Activated CD4-positive, alpha-beta T cell treated with anti-CD3 and anti-CD28 coated beads, Interleukin-2, Interleukin-4, amounts not matched to agents 100 ng/mL and 50 ng/mL, durations not matched to agents 16 hours and 8 hours (primary cell): ENCODE measurements around the gene FNBP1.
"Not testable (repeated sequence)": the region's sequence is repeated elsewhere in the genome, so short reads cannot be mapped to it uniquely, and the experiment has no call there.

Experiments
- DNase-seq: peaks from one replicate; pipeline ENCODE4 v3.0.0-alpha.2; 2020; ENCODE audit warnings: low spot score

Gene FNBP1

DNA sequence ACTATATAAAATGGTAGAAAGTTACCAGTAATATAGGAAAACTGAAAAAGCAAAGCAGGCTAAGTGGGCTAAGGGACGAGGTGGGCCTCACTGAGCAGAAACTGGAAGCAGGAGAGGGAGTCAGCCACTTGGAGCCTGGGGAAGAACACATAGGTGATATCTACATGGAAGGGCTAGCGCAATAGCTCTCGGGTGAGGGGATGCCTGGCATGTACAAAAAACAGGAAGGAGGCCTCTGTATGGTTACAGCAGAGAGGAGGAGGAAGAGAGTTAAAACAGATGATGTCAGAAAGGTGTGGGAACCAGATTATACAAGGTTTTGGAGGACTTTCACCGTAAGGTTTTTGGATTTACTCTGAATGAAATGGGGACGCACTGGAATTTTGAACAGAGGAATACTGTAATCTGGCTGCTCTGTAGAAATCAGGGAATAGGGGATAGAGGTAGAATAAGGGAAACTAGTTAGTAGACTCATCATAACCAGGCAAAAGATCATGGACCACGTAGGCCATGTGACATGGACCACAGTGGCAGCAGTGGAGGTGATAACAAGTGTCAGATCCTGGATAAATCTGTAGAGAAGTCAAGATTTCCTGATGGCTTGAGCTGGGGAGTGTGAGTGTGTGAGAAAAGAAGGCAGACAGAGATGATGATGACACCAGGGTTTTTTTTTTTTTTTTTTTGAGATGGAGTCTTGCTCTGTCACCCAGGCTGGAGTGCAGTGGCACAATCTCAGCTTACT lies 52.5 kb downstream of the FNBP1 start:
- no peak for DNase-seq

GRCh38 chr9:129989740-129990139 lies 53.2 kb downstream of the FNBP1 start:
- no peak for DNase-seq

GRCh38 chr9:129989362-129989708 lies 53.7 kb downstream of the FNBP1 start:
- DNase-seq = no peak

- DNase-seq = no peak
Measured at GRCh38 chr9:129988607-129989361, 54.2 kb downstream of the FNBP1 start.

DNA sequence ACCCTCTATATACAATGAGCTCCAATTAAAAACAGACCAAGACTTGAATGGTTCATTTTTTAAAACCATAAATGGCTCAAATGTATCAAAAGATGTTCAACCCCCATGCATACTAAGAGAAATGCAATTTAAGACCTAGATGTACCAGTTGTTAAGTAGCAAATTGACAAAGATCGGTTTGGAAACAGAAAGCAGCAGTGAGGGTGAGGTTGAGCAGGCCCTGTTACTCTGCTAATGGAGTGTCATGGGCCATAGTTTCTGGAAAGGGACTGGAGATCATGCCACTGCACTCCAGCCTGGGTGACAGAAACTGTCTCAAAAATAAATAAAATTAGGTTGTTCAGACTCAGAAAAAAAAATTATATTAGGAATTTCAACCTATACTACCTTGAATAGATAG lies 55.0 kb downstream of the FNBP1 start:
- no peak for DNase-seq

GRCh38 chr9:129987047-129987446 lies 55.9 kb downstream of the FNBP1 start:
- DNase-seq = peak; percentile 62

DNA sequence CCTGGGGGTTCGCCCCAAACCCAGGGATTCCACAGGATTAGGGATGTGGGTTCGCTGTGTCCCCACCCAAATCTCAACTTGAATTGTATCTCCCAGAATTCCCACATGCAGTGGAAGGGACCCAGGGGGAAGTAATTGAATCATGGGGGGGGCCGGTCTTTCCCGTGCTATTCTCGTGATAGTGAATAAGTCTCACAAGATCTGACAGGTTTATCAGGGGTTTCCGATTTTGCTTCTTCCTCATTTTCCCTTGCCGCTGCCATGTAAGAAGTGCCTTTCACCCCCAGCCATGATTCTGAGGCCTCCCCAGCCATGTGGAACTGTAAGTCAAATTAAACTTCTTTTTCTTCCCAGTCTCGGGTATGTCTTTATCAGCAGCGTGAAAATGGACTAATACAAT lies 58.4 kb downstream of the FNBP1 start:
- DNase-seq = not testable (repeated sequence)

DNA sequence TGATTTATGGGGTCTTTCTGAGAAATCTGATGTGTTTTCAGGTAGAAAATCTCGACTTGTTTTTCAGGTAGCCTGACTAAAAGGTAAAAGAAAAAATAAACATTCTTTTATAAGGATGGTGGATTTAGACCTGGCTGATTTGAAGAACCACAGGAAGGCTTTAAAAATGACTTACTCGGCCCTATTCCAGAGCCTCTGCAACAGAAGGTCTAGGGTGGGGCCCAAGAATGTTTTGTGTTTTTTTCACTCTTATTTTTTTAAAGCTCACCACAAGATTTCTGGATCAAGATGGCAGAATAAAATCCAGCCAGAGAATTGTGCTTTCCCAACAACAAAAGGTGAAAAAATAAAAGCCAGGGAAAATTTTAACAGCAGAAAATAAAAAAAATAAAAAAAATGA lies 59.1 kb downstream of the FNBP1 start:
- no peak for DNase-seq

- DNase-seq = no peak
Measured at GRCh38 chr9:129981180-129981907, 61.6 kb downstream of the FNBP1 start.

DNA sequence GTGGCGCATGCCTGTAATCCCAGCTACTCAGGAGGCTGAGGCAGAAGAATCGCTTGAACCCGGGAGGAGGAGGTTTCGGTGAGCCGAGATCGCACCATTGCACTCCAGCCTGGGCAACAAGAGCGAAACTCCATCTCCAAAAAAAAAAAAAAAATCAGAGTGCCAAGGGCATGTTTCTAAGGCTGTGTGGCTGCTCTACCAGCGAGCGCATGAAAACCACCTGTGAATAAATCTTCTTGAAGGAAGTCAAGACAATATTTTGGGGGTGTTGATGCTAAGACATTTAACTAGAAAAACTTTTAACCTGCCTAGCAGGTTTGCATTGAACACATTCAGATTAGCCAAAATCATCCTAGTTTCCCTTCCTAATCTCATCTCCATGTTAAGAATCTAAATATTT lies 62.8 kb downstream of the FNBP1 start:
- DNase-seq = not testable (repeated sequence)

GRCh38 chr9:129979071-129979745 lies 63.8 kb downstream of the FNBP1 start:
- no peak for DNase-seq

GRCh38 chr9:129972816-129973215 lies 70.2 kb downstream of the FNBP1 start:
- no peak for DNase-seq

DNA sequence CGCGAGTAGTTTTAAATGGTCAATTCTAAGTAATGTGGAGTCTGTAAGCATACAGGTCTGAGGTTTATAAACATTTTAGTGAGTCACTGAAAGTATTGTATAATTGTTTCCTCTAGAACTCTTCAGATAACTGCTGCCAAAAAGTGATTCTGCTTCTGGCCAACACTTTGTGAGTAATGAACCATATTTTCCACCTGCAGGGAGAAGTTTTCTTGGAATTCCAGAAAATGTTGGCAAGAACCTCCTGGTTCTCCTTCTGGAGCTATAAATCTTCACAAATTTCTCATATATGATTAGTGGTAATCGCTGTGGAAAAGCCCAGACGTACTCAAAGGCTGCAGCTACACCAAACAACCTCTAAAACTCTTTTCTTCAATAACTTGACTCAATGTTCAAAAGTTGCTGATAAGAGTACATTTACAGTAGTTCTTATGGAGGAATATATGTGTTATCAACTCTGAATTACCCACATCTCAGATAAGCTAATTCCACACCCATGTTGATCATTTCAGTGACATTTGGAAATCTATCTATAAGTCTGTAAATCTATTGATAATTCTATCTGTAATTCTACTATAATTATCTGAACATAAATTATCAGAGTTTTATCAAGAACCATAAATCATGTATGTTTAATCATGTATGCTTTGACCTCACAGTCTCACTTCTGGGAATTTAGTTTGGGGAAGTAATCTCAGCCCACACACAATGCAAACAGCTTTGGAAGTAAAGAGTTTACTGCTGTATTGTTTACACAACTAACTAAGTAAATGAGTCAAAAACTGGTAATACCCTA lies 74.1 kb downstream of the FNBP1 start:
- no peak for DNase-seq

- DNase-seq = no peak
Measured at GRCh38 chr9:129964901-129965734, 77.9 kb downstream of the FNBP1 start.

DNA sequence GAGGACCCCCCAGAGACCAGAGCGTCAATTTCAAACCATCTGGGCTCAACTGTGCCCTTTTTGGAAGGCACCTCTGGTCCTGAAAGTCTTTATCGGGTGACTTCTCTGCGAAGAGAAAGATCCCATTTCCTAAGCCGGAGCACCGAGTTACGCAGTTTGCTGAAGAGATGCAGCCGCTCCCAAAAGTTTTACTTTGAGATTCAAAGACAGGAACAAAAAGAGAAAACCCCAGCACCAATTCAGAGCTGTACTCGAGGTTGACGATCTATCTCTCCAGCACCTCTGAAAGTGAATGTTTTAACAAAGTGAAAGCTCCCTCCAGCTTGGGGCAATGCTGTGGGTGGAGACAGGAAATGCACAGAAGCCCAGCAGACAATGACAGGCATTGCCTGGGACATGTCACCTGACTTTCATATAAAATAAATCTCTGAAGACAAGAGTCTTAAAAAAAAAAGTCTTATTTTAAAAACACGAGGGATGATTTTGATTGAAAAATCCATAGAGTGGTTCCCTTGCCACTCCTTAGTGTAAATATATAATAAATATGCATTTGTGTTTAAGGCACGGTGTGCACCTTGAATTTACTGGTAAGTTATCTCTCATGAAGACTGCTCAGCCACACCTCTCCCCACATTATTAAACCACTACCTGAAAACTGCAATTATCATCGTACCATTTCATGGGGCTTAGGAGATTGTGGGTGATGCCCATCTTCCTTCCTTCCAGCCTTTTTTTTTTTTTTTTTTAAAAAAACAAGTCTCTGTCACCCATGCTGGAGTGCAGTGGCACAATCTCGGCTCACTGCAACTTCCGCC lies 79.9 kb downstream of the FNBP1 start:
- peak; percentile 88 for DNase-seq

DNA sequence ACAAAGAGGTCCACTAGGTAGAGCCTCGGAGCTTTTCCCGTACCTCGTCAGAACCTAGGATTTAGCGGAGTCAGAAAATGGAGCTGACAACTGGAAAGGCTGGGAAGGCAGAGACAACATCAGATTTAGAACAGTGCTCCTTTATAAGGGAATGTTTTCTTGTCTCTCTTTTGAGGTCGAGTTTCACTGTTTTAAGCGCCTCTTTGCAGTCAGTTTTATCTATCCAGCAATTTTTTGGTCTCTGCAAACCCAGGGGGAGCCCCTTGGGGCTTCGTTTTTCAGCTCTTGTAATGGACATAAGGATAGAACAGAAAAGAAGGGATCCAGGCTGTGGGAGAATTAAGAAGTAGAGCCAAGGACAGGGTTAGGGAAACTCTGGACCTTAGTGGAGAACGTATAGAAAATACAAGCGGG lies 80.5 kb downstream of the FNBP1 start:
- DNase-seq = no peak

- no peak for DNase-seq
Measured at GRCh38 chr9:129958796-129959195, 84.2 kb downstream of the FNBP1 start.

- DNase-seq = no peak
Measured at GRCh38 chr9:129954868-129955550, 88.0 kb downstream of the FNBP1 start.

DNA sequence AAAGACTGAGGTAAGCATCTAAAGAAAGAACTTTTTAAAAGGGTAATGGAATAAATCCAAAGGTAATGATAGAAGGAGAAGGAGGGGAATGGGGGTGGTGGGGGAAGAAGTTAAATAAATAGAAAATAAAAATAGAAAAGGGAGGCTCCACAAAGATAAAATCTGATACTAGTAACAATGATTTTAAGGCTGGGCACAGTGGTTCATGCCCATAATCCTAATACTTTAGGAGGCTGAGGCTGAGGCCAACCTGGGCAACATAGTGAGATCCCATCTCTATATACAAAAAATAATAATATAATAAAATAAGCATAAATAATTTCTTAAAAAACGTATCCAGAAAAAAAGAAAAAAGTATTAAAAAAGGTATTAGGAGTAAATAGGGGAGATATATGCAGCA lies 89.3 kb downstream of the FNBP1 start:
- no peak for DNase-seq
